GM06990 (cell line): Measurements from ENCODE around the gene LRP1B.
"Not testable (repeated sequence)": the region's sequence is repeated elsewhere in the genome, so short reads cannot be mapped to it uniquely, and the experiment has no call there.

Experiments
- DNase-seq: peaks from one replicate; pipeline ENCODE4 v3.0.0-alpha.2; 2011; ENCODE audit not compliant: insufficient read length; ENCODE audit errors: extremely low read depth
- H3K27me3 ChIP-seq: replicated peaks from 2 replicates; pipeline ENCODE4 v1.6.0; 2011; ENCODE audit warnings: low read length; ENCODE audit not compliant: control insufficient read depth, insufficient read depth
- H3K36me3 ChIP-seq: 2 replicates; pipeline ENCODE4 v1.5.1; 2011; ENCODE audit warnings: low read length; ENCODE audit not compliant: control insufficient read depth, insufficient read depth
- H3K4me3 ChIP-seq: replicated peaks from 2 replicates; pipeline ENCODE4 v1.5.1; 2011; ENCODE audit warnings: low read depth, mild to moderate bottlenecking, control low read depth, low read length
- TF ChIP-seq, protein P1 (sequence below): IDR thresholded peaks from 2 replicates; pipeline ENCODE4 v1.5.1; 2011; ENCODE audit warnings: low read length, control low read depth, mild to moderate bottlenecking, inconsistent platforms; ENCODE audit not compliant: insufficient read depth, poor library complexity, severe bottlenecking

Gene LRP1B

GRCh38 chr2:140552634-140553033 lies 1578.2 kb downstream of the LRP1B start:
- Histone ChIP-seq H3K4me3 (no peak overlapping the region), H3K36me3 (no peaks in the 10 kb centered on the region), H3K27me3 (no peaks in the 10 kb centered on the region; the same call in 1 of the 2 replicates)
- TF ChIP-seq, protein P1, sequence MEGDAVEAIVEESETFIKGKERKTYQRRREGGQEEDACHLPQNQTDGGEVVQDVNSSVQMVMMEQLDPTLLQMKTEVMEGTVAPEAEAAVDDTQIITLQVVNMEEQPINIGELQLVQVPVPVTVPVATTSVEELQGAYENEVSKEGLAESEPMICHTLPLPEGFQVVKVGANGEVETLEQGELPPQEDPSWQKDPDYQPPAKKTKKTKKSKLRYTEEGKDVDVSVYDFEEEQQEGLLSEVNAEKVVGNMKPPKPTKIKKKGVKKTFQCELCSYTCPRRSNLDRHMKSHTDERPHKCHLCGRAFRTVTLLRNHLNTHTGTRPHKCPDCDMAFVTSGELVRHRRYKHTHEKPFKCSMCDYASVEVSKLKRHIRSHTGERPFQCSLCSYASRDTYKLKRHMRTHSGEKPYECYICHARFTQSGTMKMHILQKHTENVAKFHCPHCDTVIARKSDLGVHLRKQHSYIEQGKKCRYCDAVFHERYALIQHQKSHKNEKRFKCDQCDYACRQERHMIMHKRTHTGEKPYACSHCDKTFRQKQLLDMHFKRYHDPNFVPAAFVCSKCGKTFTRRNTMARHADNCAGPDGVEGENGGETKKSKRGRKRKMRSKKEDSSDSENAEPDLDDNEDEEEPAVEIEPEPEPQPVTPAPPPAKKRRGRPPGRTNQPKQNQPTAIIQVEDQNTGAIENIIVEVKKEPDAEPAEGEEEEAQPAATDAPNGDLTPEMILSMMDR = no peak
- DNase-seq = no peak

DNA sequence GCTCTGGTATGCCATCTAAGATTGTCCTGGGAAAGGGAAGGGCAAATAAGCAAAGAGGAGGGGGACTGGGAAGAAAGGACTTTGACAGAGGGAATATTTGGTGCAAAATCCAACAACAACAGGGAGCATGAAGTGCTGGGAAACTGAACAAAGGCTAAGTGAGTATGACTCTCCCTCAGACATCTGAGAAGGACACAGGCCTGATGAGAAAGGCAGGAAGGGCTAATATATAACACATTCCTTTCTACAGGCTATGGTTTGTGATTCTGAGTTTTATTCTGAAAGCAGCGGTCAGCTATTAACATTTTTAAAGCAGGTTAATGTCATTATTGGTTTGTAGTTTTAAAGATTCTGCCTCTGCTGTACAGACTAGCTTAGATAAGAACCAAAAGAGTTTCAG lies 1579.5 kb downstream of the LRP1B start:
- Histone ChIP-seq H3K27me3 (no peaks in the 10 kb centered on the region), H3K4me3 (no peak overlapping the region), H3K36me3 (no peaks in the 10 kb centered on the region)
- no peak for DNase-seq
- TF ChIP-seq, protein P1 = no peak

DNA sequence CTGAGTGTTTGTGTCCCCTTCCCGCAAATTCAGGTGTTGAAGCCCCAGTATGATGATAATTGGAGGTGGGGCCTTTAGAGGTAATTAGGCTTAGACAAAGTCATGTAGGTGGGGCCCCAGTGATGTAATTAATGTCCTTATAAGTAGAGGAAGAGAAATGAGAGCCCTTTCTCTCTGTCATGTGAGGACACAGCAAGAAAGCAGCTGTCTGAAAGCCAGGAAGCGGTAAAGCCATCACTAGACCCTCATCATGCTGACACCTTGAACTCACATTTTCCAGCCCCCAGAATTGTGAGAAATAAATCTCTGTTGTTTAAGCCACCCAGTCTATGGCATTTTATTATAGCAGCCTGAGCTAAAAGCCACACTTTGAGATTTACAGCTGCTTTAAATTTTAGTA lies 1580.0 kb downstream of the LRP1B start:
- no peak for DNase-seq
- TF ChIP-seq, protein P1 = no peak

GRCh38 chr2:140544769-140545168 lies 1586.0 kb downstream of the LRP1B start:
- H3K27me3 ChIP-seq = not testable (repeated sequence)

More for the DNA sequence above, 1580.0 kb downstream of the LRP1B start:
- no peaks in the 10 kb centered on the region for H3K36me3 ChIP-seq
- no peak overlapping the region for H3K4me3 ChIP-seq
- no peaks in the 10 kb centered on the region for H3K27me3 ChIP-seq

GRCh38 chr2:140542627-140543026 lies 1588.2 kb downstream of the LRP1B start:
- no peaks in the 10 kb centered on the region for H3K36me3 ChIP-seq
- DNase-seq = no peak
- TF ChIP-seq, protein P1 = no peak
- H3K4me3 ChIP-seq = no peak overlapping the region
- no peaks in the 10 kb centered on the region for H3K27me3 ChIP-seq

More at GRCh38 chr2:140544769-140545168, 1586.0 kb downstream of the LRP1B start:
- not testable (repeated sequence) for DNase-seq, H3K36me3 ChIP-seq, H3K4me3 ChIP-seq

- H3K36me3 ChIP-seq = no peaks in the 10 kb centered on the region
- DNase-seq = no peak
- no peak overlapping the region for H3K4me3 ChIP-seq
- TF ChIP-seq, protein P1 = no peak
- H3K27me3 ChIP-seq = no peaks in the 10 kb centered on the region
Measured at GRCh38 chr2:140539242-140539875, 1591.5 kb downstream of the LRP1B start.
